GM12891 (cell line): ENCODE results near the gene FARS2.
A peak's percentile ranks its signal among the peaks of the same experiment; 100 is the strongest.

Experiments
- DNase-seq: peaks from one replicate; pipeline ENCODE4 v3.0.0; 2011; ENCODE audit warnings: low spot score; ENCODE audit not compliant: insufficient read length
- FAIRE-seq: peaks from 2 replicates; lab custom pipeline; 2011; peaks lifted over from hg19 to GRCh38; lab: Jason Lieb, UNC
- PAX5 ChIP-seq: IDR thresholded peaks from 2 replicates; pipeline ENCODE4 v1.6.1; 2011; ENCODE audit warnings: low read length, moderate library complexity, mild to moderate bottlenecking; ENCODE audit not compliant: insufficient read depth, severe bottlenecking
- POLR2A ChIP-seq: IDR thresholded peaks from 2 replicates; pipeline ENCODE4 v1.6.1; 2011; ENCODE audit warnings: low read depth, low read length, control low read depth
- POLR2AphosphoS5 ChIP-seq: IDR thresholded peaks from 2 replicates; pipeline ENCODE4 v1.6.1; 2011; ENCODE audit warnings: low read depth, low read length, control low read depth
- POU2F2 ChIP-seq: IDR thresholded peaks from 2 replicates; pipeline ENCODE4 v1.6.1; 2011; ENCODE audit warnings: low read depth, mild to moderate bottlenecking, control low read depth, low read length, moderate library complexity
- SPI1 ChIP-seq: IDR thresholded peaks from 2 replicates; pipeline ENCODE4 v1.6.1; 2011; ENCODE audit warnings: low read depth, low read length, control low read depth
- TAF1 ChIP-seq: IDR thresholded peaks from 2 replicates; pipeline ENCODE4 v1.6.1; 2011; ENCODE audit warnings: low read depth, low read length, control low read depth

The FARS2 gene

GRCh38 chr6:5359417-5359816 lies 98.1 kb downstream of the FARS2 start:
- no peak for FAIRE-seq
- DNase-seq, result no peak
- TF ChIP-seq POLR2AphosphoS5 (no peak), PAX5 (no peak), SPI1 (no peak), TAF1 (no peak), POU2F2 (no peak), POLR2A (no peak)

GRCh38 chr6:5361396-5361795 lies 100.1 kb downstream of the FARS2 start:
- FAIRE-seq (peak; percentile 60), DNase-seq (no peak)
- TF ChIP-seq POU2F2, result no peak

DNA sequence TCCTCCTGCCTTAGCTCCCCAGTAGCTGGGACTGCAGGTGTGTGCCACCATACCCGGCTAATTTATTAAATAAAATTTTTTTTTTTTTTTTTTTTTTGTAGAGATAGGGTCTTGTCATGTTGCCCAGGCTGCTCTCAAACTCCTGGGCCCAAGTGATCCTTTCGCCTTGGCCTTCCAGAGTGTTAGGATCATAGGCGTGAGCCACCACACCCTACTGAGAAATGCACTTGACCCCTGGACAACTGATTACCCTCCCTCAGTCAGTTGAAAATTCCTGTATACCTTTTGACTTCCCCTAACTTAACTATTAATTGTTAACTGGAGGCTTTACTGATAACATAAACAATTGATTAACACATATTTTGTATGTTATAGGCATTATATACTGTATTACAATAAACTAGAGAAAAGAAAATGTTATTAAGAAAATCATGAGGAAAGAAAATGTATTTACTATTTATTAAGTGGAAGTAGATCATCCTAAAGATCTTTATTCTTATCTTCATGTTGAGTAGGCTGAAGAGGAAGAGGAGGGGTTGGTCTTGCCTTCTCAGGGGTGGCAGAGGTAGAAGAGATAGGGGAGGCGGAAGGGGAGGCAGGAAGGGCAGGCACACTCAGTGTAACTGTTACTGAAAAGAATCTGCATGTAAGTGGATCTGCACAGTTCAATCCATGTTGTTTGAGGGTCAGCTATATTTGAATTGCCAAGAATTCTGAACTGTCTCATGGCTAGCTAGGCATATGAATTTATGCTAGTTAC lies 104.3 kb downstream of the FARS2 start:
- DNase-seq (no peak), FAIRE-seq (no peak)
- TF ChIP-seq POU2F2 (no peak), POLR2A (no peak), TAF1 (no peak), PAX5 (no peak)

GRCh38 chr6:5366941-5367340 lies 105.6 kb downstream of the FARS2 start:
- FAIRE-seq (no peak), DNase-seq (no peak)

GRCh38 chr6:5367510-5367909 lies 106.2 kb downstream of the FARS2 start:
- FAIRE-seq (no peak), DNase-seq (no peak)
- TF ChIP-seq POLR2A, result no peak
- TF ChIP-seq SPI1, result no peak
- no peak for TF ChIP-seq POU2F2
- no peak for TF ChIP-seq TAF1
- TF ChIP-seq PAX5, result no peak
- no peak for TF ChIP-seq POLR2AphosphoS5

More at GRCh38 chr6:5366941-5367340, 105.6 kb downstream of the FARS2 start:
- TF ChIP-seq TAF1 (no peak), PAX5 (no peak), POLR2A (no peak), SPI1 (no peak), POLR2AphosphoS5 (no peak), POU2F2 (no peak)

DNA sequence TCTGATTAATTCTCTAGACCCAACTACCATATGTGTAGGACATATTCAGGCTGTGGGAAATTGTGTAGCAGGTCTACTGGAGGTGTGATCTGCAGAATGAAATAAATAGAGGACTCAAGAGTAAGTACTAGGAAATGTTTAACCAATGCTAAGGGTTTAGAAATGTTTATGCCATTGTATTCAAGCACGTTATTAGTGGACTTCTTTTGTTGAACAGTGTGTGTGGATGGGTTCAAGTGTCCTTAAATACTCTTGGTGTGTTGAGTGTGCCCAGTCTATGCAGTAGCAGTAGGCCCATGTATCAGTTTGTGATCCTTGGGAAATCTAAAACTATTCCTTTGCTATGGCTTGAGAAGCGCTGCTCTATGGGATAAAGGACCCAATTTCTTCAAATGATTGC lies 112.1 kb downstream of the FARS2 start:
- DNase-seq (no peak), FAIRE-seq (no peak)
- TF ChIP-seq PAX5 (no peak), TAF1 (no peak), POLR2AphosphoS5 (no peak), POLR2A (no peak), SPI1 (no peak)

DNA sequence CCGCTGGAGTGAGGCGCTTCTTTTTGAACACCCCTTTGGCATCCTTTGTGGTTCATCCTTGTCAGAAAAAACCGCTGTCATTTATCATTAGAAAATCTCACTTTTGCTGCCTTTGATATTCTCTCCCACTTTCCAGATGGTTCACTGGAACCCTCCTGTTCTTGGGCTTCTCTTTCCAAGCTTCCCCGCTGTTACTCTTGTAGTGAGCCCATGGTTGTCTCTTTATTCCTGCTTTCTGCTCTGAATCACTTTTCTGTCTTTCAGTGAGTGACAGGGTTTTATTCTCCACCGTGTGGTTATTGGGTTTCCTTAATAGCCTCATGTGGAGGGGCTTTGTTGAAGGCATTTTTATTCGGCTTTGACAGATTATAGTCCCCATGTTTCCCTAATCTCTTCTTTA lies 117.0 kb downstream of the FARS2 start:
- DNase-seq (no peak), FAIRE-seq (no peak)
- no peak for TF ChIP-seq POU2F2

- FAIRE-seq (peak; percentile 84), DNase-seq (peak; percentile 8)
- TF ChIP-seq SPI1 (no peak), POU2F2 (no peak)
Measured at GRCh38 chr6:5379647-5380242, 118.4 kb downstream of the FARS2 start.

DNA sequence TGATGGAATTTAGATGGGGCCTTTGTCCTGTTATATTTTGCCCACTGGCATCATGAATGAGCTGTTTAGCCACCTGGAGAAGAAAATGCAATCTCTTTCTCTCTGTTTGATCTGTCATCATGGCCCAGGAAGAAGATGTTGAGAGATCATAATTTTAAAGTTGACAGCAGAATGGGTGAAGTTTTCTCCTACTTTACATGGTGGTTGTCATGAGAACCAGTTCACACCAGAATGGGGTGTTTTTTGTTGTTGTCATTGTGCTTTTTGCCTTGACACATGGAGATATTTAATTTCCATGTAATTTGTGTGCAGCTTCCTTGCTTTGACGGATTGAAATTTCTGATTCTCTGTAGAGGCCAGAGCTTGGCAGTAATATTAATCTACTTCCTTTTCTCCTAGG lies 122.5 kb downstream of the FARS2 start:
- DNase-seq, result no peak
- TF ChIP-seq TAF1 (no peak), SPI1 (no peak), PAX5 (no peak), POLR2A (no peak), POU2F2 (no peak), POLR2AphosphoS5 (no peak)
- no peak for FAIRE-seq

DNA sequence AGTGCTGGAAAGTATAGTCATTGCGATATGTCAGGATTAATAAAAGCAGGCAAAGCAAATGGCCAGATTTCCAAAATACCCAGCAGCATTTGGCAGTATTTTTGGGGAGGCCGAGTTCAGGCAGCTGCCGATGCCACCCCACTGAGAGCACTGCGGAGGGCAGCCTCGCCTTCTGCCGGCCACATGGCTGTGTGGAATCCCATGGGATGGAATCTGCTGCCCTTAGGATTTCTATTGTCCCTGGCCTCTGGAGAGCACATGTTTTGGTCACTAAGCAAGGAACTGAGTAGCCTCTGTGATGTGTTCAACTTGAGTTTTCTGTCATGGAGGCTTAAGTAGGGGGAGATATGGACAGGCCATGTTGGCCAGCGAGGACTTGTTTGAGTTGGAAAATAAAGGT lies 123.0 kb downstream of the FARS2 start:
- FAIRE-seq (no peak), DNase-seq (no peak)
- TF ChIP-seq SPI1 (no peak), PAX5 (no peak), TAF1 (no peak), POLR2AphosphoS5 (no peak), POU2F2 (no peak), POLR2A (no peak)

DNA sequence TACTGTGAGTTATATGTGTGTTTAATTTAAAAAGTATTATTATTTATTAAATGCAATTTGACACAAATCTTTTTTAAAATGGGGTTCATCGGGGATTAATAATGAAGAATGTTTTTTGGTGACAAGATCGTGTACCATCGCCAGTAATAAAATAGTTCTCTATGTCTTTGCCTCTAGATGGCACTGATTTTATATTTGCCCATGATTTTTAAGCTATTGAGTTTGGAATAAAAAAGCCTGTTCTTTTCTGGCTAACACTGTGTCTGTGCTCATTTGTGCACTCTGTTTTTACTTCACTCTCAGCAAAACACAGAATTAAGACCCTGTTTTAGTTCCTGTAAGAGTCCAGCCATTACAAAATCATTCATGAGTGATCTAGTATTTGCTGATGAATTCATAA lies 127.0 kb downstream of the FARS2 start:
- FAIRE-seq (no peak), DNase-seq (no peak)
- TF ChIP-seq TAF1, result no peak
